Measurements from ENCODE around the gene TTLL13.
"Not testable (repeated sequence)": the region's sequence is repeated elsewhere in the genome, so short reads cannot be mapped to it uniquely, and the experiment has no call there.

The TTLL13 gene

DNA sequence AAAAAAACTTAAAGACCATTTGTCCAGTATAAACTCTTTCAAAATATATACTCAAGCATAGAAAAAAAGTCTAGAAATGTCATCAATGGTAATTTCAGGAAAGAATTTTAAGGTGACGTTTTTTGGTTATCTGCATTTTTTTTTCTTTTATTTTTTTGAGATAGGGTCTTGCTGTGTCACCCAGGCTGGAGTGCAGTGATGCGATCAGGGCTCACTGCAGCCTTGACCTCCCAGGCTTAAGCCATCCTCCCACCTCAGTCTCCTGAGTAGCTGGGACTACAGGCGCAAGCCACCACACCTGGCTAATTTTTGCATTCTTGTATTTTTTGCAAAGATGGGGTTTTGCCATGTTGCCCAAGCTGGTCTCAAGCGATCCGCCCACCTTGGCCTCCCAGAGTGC, 31.4 kb downstream of the TTLL13 start:
- not testable (repeated sequence) for DNase-seq (ENCODE audit: low read depth in 2 of 2, low spot score in 1 of 2)

DNA sequence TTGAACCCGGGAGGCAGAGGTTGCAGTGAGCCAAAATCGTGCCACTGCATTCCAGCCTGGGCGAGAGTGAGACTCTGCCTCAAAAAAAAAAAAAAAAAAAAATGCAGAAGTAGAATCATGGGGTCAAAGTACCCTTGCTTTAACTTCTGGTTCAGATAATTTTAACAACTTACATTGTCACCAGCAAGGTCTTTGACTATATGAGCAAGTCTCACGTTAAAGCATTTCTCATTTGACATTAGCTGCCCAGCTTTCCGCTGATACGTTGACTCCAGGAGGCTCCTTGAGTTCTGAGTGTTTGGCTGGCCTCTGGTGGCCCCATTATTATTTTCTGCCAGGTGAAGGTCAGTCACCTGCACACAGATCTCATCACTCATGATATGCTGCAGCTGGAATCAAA, 32.3 kb downstream of the TTLL13 start:
- DNase-seq (ENCODE audit: low read depth in 2 of 2, low spot score in 1 of 2): not testable (repeated sequence)

DNA sequence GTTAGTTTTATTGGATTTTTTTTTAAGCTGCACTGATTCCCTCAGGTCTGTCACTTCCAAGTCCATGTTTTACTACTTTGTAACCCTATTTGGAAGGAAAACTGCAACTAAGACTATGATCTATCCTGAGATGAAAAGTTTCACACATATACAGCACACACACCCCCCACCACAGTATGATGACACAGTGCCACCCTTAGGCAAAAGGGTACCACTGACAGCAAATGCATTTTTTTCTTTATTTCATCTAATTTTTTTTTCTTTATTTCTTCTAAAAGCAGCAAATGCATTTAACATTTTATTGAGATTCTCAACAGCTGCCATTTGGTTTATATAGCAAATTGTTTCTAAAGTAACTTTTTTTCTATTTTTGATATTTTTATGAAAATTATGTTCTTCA, 37.3 kb downstream of the TTLL13 start:
- DNase-seq (ENCODE audit: low read depth in 2 of 2, low spot score in 1 of 2): no peak

DNA sequence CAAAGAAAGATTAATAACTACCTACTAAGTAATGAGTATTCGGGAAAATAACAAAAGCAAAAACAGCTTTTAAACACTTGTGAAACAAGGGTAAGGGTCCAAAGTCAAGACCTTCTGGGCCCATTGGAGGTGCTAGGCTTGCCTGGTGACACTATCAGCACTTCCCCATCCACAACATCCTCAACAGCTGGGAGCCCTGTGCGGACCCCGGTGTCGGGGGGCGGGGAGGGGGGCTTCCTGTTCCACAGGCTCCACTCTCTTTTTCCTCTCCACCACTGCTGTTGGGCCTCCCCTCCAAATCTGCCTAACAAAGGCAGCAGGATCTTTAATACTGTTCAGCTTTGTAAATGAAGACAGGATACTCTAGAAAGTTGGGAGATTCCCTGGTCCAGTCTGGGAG, 37.7 kb downstream of the TTLL13 start:
- no peak for DNase-seq (ENCODE audit: low read depth in 2 of 2, low spot score in 1 of 2)

DNA sequence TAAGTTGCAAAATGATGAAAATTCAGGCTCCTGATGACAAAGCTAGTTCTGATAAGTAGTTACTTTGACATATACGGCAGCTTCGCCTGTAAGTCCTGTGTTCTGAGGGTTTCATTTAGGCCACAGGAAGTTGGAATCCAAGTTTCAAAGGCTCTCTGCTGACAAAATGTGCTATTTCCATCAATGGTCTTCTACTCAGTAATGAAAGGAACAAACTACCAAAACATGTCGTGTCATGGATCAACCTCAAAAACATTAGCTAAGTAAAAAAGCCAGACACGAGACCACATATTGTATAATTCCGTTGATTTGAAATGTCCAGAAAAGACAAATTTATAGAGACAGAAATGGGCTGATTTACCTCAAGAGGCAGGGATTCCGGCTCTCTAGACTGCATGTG, 38.6 kb downstream of the TTLL13 start:
- no peak for DNase-seq (ENCODE audit: low read depth in 2 of 2, low spot score in 1 of 2)

- no peak for DNase-seq (ENCODE audit: low read depth in 2 of 2, low spot score in 1 of 2)
Measured at GRCh38 chr15:90291679-90292356, 42.5 kb downstream of the TTLL13 start.

GRCh38 chr15:90293040-90293810, 43.9 kb downstream of the TTLL13 start:
- DNase-seq (ENCODE audit: low read depth in 2 of 2, low spot score in 1 of 2): peak; percentile 26 to 37

GRCh38 chr15:90294159-90294558, 44.8 kb downstream of the TTLL13 start:
- no peak for DNase-seq (ENCODE audit: low read depth in 2 of 2, low spot score in 1 of 2)

DNA sequence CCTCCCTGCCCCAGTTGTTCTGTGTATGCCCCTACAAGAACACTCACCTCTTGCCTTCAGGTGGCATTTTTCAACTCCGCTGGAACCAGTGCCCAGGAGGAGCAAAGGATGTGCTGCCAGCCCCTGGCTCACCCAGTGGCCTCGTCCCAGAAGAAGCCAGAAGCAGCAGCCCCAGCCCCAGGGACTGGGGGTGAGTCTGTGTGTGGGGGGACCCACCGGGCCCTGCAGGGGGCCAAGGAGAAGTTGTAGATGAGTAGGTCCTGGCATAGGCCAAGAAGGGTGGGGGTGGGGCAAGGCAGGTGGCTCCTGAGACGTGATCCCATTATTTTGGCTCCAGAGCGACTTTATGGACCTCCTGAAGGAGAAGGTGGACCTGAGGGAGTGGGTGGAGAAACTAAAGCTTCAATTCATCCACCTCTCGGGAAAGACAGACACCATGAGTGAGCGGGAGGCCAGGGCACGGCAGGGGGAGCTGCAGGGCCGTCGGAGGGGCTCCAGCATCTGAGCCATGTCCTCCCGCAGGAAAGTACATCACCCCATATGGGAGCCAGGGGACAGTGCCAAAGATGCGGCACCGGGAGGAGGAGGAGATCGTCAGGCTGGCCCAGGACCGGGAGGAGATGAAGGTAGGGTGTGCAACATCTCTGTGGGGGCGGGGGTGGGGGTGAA, 45.4 kb downstream of the TTLL13 start:
- no peak for DNase-seq (ENCODE audit: low read depth in 2 of 2, low spot score in 1 of 2)

DNA sequence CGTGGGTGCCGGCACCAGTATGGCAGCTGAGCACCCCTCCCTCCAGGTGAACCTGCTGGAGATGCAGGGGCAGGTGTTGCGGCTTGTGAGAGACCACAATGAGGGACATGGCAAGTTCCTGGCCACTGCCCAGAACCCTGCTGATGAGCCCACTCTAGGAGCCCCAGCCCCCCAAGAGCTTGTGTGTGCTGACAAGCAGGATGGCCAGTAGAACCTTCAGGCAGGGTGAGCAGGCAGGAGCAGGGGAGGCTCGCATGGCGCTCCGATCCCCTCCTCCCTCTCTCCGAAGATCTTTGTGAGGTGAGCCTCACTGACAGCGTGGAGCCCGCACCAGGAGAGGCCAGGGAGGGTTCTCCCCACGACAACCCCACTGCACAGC, 45.9 kb downstream of the TTLL13 start:
- DNase-seq (ENCODE audit: low read depth in 2 of 2, low spot score in 1 of 2): no peak

- not testable (repeated sequence) for DNase-seq (ENCODE audit: low read depth in 2 of 2, low spot score in 1 of 2)
Measured at GRCh38 chr15:90296316-90296884, 47.0 kb downstream of the TTLL13 start.

DNA sequence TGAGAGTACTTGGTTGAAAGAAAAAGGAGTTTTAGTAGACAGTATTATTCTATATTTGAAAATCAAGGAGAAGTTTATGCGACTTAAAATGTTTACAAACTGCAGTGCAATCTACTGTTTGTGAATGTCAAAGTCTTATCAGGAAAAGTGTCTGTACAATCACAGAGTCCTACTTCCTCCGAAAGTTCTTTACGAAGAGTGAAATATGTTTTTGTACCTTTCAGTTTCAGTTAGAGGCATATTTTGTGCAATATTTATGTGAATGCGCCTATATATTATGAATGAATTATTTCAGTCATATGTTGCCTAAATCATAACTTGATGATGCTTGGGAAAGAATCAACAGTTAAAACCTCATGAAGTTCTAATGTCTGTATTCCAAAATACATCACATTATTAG, 47.7 kb downstream of the TTLL13 start:
- no peak for DNase-seq (ENCODE audit: low read depth in 2 of 2, low spot score in 1 of 2)

DNA sequence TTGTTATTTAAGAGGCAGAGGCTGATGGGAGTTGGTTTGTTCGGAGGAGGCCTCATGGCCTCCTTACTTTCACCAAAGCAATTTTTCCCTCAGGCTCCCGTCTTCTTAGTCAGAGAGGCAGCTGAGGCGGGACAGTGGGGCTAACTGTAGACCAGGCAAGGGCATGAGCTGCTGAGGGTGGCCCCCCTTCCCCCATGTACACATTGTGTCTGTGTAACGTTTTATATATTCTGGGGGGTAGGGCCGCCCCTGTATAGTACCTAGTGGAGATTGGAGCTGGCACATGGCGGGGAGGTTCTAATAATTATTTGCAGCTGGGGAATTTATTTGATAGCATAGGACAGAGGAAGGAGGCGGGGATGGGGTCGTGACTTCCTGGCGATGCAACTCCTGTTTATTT, 51.2 kb downstream of the TTLL13 start:
- no peak for DNase-seq (ENCODE audit: low read depth in 2 of 2, low spot score in 1 of 2)

DNA sequence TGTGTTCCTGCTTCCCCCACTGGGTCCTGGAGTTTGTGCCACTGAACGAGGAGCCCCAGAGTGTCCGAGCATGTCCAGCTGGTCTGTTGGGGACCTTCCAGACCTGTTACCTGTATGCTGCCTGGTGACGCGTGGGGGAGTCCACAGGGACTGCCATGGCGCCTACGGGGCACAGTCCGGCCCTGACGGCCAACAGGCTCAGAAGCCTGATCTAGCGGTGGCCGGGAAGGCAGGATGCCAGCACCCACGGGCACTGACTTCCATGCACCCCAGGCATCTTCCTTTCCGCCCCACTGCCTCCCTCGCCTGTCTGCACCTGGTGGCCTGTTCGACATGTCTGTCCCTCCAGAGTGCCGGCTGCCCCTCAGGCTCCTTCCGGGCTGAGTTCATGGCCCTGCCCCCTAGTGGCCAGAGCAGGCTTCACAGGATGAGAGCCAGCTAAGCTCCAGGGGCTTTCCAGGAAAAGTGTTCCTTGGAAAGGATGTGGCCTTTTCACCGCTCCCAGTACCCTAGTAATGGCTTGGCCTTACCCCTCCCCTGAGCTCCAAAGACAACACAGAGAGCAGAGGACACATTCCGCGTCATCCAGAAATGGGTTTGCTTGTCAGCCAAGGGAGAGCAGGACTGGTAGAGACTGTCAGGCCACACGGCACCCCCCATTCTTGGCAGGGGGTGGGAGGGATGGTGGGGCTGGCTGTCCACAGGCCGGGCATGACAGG, 51.8 kb downstream of the TTLL13 start:
- DNase-seq (ENCODE audit: low read depth in 2 of 2, low spot score in 1 of 2): peak in 1 of 2 donors; percentile 34

GRCh38 chr15:90301707-90302300, 52.4 kb downstream of the TTLL13 start:
- DNase-seq (ENCODE audit: low read depth in 2 of 2, low spot score in 1 of 2): no peak

DNA sequence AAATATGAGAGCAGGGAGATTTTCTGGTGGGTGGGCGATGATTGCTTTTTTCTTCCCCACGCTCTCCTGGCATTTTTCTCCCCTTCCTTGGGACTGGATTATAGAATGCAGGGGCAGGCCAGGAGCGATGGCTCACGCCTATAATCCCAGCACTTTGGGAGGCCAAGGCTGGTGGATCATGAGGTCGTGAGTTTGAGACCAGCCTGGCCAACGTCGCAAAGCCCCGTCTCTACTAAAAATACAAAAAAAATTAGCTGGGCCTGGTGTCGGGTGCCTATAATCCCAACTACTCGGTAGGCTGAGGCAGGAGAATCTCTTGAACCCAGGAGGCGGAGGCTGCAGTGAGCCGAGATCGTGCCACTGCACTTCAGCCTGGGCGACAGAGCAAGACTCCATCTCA, 56.0 kb downstream of the TTLL13 start:
- DNase-seq (ENCODE audit: low read depth in 2 of 2, low spot score in 1 of 2): not testable (repeated sequence)

DNA sequence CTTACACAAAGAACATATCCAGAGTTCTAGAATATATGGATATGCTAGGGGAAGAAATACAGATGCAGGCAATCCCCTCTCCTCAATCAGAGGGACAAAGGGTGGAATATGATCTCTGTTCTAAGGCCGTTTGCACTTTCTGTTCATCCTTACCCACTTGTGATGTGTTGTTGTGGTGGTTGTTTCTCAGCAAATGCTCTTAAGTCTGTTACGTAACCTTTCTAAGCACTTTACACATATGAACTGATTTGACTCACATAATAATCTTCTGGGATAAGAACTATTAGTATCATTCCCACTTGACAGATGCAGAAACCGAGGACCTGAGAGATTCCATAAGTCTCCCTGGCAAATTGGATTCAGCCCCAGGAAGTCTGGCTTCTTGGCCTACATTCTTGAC, 56.6 kb downstream of the TTLL13 start:
- DNase-seq (ENCODE audit: low read depth in 2 of 2, low spot score in 1 of 2): no peak

- no peak for DNase-seq (ENCODE audit: low read depth in 2 of 2, low spot score in 1 of 2)
Measured at GRCh38 chr15:90306560-90306959, 57.2 kb downstream of the TTLL13 start.

- DNase-seq (ENCODE audit: low read depth in 2 of 2, low spot score in 1 of 2): no peak
Measured at GRCh38 chr15:90307661-90308060, 58.3 kb downstream of the TTLL13 start.

DNA sequence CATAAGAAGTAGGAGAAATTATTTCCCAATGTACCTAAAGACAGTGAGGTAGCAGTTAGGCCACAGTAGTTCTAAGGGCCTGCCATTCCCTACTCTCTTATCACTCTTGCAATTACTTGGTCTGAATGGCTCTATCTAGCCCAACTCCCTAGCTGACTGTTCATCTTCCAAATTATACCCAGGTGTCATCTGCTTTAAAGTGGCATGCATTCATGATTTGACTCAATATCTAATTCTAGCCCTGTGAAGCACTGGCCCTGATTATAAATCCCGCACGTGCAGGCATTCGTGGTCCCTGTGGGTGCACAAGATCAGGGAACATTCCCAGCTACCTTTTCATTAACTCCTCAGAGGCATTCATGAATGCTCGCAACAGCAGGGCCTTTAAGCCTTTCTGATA, 59.7 kb downstream of the TTLL13 start:
- no peak for DNase-seq (ENCODE audit: low read depth in 2 of 2, low spot score in 1 of 2)

Measured in stimulated activated CD8-positive, alpha-beta memory T cell treated with anti-CD3 and anti-CD28 coated beads, Interleukin-4, amount 100 ng/mL, for 1 hour (primary cell).